Measurements from ENCODE around the gene SPRN.
"Not testable (repeated sequence)": the region's sequence is repeated elsewhere in the genome, so short reads cannot be mapped to it uniquely, and the experiment has no call there.

Gene SPRN, protein sequence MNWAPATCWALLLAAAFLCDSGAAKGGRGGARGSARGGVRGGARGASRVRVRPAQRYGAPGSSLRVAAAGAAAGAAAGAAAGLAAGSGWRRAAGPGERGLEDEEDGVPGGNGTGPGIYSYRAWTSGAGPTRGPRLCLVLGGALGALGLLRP

DNA sequence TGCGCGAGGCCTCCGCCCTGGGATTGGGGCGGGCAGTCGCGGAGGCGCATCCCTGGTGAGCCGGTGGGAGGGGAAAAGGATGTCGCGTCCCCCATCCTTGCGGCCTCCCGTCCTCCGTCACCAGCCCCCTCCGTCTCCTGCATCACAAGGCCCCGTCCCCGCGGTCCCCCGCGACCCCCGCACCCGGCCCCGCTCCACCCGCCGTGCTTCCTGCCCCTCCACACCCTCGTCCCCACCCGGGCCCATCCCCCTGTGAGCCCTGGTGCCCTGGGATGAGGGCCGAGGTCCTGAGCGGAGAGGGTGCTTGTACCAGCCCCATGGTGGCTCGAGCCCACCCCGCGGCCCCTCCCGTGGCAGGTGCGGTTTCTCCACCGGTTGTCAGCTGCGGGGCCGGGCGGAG lies at the start of gene SPRN:
Gene SPRN, minus strand, starts transcription at position 25 of the 400 bp plus-strand sequence. CDS start 944 bp downstream, outside the sequence.
- DNase-seq: not testable (repeated sequence)

DNA sequence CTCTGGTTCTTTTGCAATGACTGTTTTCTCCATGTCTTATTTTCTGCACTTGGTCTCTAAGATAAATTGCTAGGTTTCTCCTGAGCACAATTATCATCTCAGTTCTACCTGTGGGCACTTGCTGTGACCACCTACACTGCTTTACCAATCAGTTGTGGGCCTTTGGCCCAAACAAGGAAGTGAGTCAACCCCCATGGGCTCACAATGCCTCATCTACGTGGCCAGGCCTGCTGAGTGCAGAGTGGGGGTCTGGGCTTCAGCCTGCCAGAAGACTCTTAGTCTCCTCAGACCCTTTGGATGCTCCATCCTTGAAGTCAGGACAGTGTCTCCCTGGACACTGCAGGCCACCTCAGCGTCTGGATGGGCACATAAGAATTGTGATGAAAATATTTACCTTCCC lies 49.6 kb upstream of the SPRN start:
- DNase-seq: no peak

DNA sequence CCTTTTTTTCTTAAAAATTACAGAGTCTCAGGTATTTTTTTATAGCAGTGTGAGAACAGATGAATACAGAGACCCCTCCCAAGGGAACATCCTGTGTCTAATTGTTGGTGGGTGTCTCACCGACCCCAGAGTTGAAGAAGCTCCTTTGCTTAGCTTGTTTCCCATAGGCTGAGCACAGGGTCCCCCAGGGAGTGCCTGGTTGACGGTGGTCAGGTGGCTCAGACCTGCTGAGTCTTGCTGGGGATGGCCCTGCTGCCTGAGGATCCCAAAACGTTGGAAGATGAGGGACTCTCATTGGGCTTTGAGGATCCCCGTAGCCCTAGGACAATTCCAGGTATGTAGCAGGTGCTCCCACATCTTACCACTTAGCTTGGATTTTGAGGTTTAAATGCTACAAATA lies 48.8 kb upstream of the SPRN start:
- no peak for DNase-seq

DNA sequence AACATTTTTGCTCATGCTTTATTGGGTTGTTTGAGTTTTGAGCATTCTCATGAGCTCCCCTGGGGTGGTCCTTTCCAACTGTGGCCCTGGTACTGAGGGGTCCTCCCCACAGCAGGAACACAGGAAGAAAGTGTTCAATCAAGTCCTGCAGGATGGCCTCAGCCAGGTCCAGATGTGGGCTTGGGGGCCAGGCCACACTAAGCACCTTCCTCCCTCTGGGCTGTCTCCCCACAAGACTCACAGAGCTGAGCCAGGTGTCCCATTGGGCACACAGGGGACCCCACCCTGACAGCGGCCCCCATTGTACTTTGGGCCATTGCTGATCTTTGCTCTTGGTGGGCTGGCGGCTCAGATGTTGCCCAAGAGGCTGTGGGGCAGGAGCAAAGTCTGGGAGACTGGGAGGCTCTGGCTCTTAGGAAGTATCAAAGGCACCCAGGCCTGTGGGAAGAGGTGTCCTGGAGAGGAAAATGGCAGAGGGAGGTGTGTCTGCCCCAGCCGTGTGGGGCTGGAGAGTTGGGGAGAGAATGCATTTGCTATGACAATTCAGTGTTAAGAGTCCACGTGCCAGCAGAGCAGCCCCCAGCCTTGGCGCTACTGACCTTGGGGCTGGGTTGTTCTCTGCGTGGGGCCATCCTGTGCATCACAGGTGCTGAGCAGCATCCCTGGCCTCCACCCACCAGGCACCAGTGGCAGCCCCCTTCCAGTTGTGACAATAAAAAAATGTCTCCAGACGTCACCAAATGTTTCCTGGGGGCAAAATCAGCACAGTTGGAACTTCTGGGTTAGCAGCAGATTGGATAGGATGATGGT lies 47.1 kb upstream of the SPRN start:
- no peak for DNase-seq

DNA sequence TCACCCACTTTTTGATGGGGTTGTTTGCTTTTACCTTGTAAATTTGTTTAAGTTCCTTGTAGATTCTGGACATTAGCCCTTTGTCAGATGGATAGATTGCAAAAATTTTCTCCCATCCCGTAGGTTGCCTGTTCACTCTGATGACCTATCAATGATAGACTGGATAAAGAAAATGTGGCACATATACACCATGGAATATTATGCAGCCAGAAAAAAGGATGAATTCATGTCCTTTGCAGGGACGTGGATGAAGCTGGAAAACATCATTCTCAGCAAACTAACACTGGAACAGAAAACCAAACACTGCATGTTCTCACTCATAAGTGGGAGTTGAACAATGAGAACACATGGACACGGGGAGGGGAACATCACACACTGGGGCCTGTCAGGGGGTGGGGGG lies 44.8 kb upstream of the SPRN start:
- not testable (repeated sequence) for DNase-seq

DNA sequence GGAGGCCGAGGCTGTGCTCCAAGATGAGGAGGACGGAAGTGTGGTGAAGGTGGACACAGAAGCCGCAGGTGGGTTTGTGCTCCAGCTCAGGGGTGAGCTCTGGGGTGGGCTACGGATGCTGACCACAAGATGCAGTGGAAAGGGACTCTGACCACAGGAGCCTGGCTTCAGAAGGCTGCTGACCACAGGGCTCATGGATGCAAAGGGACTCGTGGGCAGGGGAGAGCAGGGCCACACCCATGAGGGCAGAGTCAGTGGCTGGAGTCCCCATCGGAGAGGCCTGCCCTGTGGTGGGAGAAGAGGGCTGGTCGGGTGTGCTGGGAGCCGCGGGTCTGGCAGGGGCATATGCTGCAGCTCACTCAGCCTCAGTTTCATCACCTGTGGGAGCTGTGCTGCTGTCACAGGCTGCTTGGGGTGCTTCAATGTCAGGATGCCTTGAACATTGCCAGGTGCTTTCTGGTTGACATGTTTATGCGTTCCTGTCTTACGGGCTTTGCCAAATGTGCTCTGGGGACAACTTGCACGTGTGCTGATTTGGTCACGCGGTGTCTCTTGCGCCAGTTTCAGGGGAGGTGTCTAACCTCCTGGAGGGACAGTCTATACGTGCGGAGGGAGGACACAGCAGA lies 43.0 kb upstream of the SPRN start:
- DNase-seq: no peak

DNA sequence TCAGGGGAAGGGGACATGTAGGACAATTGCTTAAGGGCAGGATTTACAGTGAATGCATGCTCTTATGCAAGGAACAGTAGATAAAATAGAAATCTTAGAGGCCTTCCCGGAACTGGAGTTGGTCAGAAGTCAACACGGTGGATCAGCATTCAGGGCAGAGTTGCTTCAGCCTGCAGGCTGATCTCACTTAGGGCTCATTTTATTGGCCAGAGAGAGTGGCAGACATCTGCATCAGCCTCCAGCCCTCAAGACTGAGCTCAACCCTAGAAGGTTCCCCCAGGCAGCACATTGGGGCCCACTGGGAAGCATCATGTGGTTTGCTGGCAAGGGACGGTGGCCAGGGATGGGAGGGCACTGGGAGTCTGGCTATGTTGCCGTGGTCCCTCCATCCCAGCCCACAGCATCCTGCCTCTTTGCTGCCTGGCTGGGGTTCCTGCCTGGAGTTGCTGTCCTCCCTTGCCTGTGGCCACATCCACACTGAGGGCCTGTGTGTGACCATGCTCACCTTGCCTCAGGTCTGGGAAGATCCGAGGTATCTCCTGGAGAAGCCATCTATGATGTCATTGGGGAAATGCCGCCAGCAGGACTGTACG lies 42.4 kb upstream of the SPRN start:
- DNase-seq: no peak

DNA sequence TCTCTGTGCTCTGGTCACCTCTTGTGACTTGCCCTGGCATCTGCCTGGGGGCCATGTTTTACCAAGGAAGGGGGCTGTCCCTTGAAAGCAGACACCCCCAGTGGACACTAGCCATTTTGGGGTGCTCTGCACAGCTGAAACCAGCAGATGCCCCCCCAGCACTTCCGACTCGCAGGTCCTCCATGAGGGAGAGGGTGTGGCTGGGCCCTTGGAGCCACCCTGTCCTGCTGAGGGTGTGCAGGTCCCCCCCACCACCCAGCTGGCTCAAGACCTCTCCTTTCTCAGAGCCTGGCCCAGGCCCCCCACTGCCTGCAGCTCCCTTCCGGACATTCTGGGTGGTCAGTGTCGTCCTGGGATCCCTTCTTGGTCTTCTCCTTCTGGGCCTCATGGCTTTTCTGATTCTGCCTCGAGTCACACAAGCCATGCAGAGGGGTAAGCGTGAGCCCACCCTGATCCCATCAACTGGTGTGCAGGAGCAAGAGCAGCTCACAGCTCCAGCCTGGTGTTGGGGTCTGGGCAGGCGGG lies 41.6 kb upstream of the SPRN start:
- no peak for DNase-seq

DNA sequence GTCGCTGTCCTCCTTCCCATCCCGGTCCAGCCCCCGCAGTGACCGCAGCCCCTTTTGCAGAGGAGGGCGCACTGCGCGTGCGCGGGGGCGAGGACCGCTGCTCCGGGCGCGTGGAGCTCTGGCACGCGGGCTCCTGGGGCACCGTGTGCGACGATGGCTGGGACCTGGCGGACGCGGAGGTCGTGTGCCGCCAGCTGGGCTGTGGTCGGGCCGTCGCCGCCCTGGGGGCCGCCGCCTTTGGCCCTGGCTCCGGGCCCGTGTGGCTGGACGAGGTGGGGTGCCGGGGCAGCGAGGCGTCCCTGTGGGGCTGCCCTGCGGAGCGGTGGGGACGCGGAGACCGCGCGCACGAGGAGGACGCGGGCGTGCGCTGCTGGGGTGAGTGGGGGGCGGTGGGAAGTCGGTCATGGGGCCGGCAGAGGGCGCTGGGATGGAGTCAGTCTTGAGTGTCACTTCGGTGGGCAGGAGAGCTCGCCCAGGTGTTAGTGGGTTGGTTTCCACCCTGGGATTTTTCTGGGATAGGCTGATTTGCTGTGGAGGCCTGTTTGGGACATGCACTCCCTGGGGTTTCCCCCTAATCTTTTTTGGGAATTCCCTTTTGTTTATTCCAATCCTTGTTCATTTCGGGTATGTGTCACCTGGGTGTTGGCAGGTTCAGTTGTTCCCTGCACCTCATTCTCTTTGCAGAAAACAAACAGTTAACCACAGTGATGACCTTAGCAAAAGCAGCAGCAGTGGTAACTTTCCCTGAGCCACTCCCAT lies 40.9 kb upstream of the SPRN start:
- no peak for DNase-seq

DNA sequence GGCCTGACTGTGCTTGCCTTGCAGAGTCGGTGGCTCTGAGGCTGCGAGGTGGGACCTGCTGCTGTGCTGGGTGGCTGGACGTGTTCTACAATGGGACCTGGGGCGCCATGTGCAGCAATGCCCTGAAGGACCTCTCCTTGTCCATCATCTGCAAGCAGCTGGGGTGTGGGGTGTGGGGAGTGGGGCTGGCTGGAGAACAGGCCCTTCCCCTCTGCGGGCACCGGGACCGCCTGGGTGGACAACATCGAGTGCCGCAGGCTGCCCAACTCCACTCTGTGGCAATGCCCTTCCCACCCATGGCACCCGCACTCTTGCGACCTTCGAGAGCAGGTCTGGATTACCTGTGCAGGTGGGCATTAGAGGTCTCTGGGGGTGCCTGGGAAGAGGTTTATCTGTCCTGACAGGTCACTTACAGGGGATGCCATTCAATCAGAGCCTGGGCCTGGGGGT lies 40.2 kb upstream of the SPRN start:
- no peak for DNase-seq

DNA sequence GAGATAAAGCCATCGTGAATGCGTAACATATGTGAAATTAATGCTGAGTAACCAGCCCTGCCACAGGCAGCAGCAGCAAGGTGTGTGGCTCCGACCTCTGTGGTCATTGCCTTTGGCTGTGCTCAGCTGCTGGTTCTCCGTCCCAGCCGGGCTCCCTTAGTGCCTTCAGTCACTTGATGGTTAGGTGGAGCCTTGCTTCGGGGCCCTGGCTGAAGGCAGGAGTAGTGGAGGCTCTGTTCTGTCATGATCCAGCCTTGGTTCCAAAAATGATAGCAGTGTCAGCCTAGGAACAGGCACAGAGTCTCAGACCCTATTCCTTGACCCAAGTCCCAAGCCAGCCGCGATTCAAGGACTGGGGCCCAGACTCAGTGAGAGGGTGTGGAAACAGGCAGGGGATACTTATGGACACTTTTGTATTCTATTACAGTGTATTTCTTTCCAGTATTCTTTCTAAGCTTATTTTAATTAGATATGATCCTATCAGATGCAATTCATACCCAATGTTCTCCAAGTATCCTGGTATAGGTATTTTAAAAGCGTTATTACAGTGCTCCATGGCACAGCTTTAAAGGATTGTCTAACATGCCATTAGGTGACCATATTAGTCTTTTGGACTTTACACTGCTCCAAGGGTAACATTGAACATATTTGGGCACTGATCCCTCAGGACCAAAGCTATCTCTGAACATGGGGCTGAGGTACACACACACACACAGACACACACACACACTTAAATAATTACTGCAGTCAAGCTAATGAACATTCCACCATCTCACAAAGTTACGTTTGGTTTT lies 38.3 kb upstream of the SPRN start:
- no peak for DNase-seq

DNA sequence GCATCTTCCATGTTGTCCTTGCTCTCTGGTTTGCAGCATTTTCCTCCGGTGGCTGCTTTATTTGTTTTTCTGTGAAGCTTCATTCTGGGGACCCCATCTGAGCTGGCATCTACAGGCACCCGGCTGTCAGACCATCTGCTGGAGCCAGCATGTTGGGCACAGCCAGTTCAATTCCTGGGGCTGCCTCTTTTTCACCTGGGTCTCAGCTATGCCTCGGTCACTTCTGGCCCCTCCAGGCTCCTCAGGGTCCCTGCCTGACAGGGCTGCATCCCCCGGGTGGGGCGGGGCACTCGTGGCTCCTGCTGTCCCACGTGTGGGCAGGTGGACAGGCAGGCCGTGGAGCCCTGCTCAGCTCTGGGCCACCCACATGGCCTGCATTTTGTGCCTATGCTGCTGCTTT lies 37.4 kb upstream of the SPRN start:
- DNase-seq: no peak

DNA sequence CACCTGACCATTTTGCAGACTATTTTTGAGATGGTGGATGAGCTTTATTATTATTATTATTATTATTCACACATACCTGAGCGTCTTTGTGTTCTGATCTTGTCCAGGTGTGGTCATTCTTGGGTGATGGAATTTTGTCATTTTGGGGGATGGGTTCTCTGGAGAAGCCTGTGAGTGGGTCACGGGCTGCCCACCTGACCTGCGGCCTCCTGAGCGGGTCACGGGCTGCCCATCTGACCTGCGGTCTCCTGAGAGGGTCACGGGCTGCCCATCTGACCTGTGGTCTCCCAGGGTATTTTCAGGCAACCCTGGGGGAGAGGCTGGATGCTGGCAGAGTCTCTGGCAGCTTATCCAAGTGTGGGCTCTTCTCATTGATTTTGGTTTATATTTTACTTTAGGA lies 36.6 kb upstream of the SPRN start:
- no peak for DNase-seq

DNA sequence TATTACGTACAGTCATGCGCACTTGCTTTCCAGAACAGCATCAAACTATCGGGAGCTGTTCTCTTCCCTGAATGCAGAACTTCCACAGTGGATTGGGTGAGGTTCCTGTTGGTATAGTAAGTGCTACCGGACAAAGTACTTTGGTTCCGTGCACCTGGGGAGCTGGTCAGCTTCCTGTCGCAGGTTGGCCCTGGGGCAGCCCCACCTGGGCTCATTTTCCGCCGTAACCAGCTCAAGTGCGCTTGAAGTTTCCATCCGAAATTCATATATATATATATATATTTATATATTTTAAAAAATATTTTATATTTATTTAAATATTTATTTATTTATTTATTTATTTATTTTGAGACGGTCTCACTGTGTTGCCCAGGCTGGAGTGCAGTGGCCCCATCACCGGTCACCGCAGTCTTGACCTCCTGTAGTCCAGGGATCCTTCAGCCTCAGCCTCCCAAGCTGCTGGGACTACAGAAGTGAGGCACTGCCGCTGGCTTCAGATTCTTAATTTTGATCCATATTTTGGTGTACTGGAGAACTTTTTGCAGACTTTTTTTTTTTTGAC lies 35.9 kb upstream of the SPRN start:
- DNase-seq: no peak

DNA sequence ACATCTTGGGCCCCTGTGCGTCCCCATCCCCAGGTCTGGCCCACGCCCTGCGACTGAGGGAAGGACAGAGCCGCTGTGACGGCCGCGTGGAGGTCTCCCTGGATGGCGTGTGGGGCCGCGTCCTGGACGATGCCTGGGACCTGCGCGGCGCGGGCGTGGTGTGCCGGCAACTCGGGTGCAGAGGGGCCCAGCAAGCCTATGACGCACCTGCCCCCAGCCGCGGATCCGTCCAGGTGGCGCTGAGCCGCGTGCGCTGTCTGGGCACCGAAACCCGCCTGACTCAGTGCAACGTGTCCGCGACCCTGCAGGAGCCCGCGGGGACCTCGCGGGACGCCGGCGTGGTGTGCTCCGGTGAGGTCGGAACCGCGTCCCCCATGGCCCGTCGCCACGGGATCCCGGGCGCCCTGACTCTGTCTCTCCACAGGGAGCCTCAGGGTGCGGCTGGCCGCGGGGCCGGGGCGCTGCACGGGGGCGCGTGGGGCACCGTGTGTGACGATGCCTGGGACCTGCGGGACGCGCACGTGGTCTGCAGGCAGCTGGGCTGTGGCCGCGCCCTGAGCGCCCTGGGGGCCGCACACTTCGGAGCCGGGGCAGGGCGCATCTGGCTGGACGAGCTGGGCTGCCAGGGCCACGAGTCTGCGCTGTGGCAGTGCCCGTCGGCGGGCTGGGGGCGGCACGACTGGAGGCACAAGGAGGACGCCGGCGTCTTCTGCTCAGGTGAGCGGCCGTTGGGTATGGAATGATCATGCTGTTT lies 35.2 kb upstream of the SPRN start:
- no peak for DNase-seq

DNA sequence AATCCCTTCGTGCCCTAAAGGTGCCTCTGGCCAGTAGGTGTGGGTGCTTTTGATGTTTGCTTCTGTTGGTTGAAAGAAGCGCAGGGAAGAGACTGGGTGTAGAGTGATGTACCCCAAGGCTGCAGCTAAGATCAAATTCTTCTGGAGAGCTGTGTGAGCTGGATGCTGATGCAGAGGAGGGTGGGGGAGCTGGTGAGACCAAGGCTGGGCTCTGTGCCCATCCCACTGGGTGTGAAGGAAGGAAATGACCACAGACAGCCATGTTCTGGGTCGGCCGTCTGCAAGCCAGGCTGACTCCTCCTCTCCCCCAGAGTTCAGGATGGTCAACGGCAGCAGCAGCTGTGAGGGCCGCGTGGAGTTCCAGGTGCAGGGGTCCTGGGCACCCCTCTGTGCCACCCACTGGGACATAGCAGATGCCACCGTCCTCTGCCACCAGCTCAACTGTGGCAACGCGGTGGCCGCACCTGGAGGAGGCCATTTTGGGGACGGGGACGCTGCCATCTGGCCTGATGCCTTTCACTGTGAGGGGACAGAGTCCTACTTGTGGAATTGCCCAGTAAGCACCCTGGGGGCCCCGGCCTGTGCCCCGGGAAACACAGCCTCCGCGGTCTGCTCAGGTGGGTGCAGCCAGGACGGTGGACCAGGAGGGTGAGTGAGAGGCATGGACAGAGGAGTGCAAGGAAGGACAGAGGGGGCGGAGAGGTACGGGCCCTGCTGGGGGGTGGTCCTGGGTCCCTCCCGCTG lies 34.5 kb upstream of the SPRN start:
- DNase-seq: no peak

DNA sequence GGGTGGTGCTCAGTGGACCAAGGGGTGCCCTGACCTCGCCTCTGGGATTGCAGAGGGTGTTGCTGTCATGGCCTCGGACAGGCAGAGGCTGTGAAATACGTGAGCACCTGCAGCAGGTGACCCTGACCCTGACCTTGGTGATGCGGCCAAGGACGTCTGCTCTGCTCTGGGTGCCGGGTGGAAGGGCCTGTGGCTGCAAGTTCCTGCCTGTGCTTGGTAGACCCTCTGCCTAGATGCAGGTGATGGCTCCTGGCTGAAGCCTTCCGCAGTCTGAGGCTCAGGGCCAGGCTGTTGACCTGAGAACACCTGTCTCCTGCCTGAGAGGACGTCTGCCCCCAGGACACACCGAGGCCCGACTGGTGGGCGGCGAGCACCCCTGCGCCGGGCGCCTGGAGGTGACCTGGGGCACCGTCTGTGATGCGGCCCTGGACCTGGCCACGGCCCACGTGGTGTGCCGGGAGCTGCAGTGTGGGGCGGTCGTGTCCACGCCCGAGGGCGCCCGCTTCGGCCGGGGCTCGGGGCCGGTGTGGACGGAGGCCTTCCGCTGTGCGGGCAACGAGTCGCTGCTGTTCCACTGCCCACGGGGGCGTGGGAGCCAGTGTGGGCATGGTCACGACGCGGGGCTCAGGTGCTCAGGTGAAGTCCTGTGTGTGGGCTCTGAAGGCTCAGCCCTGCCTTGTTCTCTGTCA lies 33.7 kb upstream of the SPRN start:
- DNase-seq: no peak
